H1 (cell line): Measurements from ENCODE around the gene RGS13. TPM values are rescaled to one million over a fixed set of nuclear protein-coding genes. Genes with fewer than 3 reads are reported as not detected.
A peak's percentile ranks its signal among the peaks of the same experiment; 100 is the strongest.

Experiments
- CTCF ChIA-PET: fragments of 300-600 bp; sonication (Branson Sonifier 250); formaldehyde crosslinking; loops from one replicate; lab custom pipeline; 2021; ENCODE audit not compliant: partially characterized antibody; lab: Charles Lee
- POLR2A ChIA-PET: fragments of 300-600 bp; sonication (Branson Sonifier 250); formaldehyde crosslinking; loops from one replicate; lab custom pipeline; 2021; ENCODE audit warnings: inconsistent platforms; ENCODE audit not compliant: partially characterized antibody; lab: Charles Lee
- DNase-seq, 2 experiments: peaks; one replicate each; pipeline versions ENCODE4 v3.0.0 to v3.0.0-alpha.2; 2010 to 2022; ENCODE audit warnings: low spot score in 2 of 2, low read depth in 1 of 2, mixed read lengths in 1 of 2
- FAIRE-seq: peaks from 2 replicates; lab custom pipeline; 2011; peaks lifted over from hg19 to GRCh38; lab: Jason Lieb, UNC
- H2AFZ ChIP-seq: 2 replicates; pipeline ENCODE4 v1.8.1; 2012; ENCODE audit warnings: low read length, inconsistent platforms
- H2AK5ac ChIP-seq: 2 replicates; pipeline ENCODE4 v1.6.1; 2013; ENCODE audit warnings: low read depth, low read length
- H2BK120ac ChIP-seq: replicated peaks from 2 replicates; pipeline ENCODE3; 2013; ENCODE audit warnings: low read depth, low read length, inconsistent platforms
- H2BK12ac ChIP-seq: 2 replicates; pipeline ENCODE4 v1.6.1; 2013; ENCODE audit warnings: low read depth, low read length
- H2BK15ac ChIP-seq: 2 replicates; pipeline ENCODE4 v1.6.1; 2013; ENCODE audit warnings: low read length
- H2BK20ac ChIP-seq: 2 replicates; pipeline ENCODE4 v1.6.1; 2013; ENCODE audit warnings: low read length
- H2BK5ac ChIP-seq: 2 replicates; pipeline ENCODE4 v1.6.1; 2013; ENCODE audit warnings: low read depth, low read length
- H3K14ac ChIP-seq: 2 replicates; pipeline ENCODE4 v1.6.1; 2013; ENCODE audit warnings: inconsistent platforms; ENCODE audit not compliant: insufficient read length
- H3K18ac ChIP-seq: 2 replicates; pipeline ENCODE4 v1.6.1; 2013; ENCODE audit warnings: low read length; ENCODE audit errors: extremely low read depth
- H3K23ac ChIP-seq: 2 replicates; pipeline ENCODE4 v1.6.1; 2013; ENCODE audit warnings: inconsistent platforms; ENCODE audit not compliant: insufficient read length
- H3K23me2 ChIP-seq: 2 replicates; pipeline ENCODE4 v1.6.1; 2013; ENCODE audit warnings: low read depth, low read length
- H3K27ac ChIP-seq: 2 replicates; pipeline ENCODE4 v1.6.1; 2011; ENCODE audit warnings: low read depth, low read length, inconsistent platforms
- H3K27me3 ChIP-seq, 4 experiments: replicated peaks in 1 of 4; 1 replicate in 1 of 4; 2 replicates in 3 of 4; pipeline versions ENCODE4 v1.6.1 to v1.8.1; 2011 to 2013; ENCODE audit warnings: low read length in 3 of 4, mild to moderate bottlenecking in 3 of 4, inconsistent platforms in 2 of 4, mixed read lengths in 2 of 4, moderate library complexity in 1 of 4; ENCODE audit not compliant: control insufficient read depth in 3 of 4, insufficient read depth in 3 of 4; ENCODE audit errors: extremely low read depth in 1 of 4
- H3K36me3 ChIP-seq, 4 experiments: 2 replicates each; pipeline versions ENCODE4 v1.6.1 to v1.8.1; 2011 to 2013; ENCODE audit warnings: mild to moderate bottlenecking in 4 of 4, low read length in 3 of 4, moderate library complexity in 2 of 4, control low read depth in 1 of 4, inconsistent platforms in 1 of 4; ENCODE audit not compliant: insufficient read depth in 4 of 4, control insufficient read depth in 2 of 4
- H3K4ac ChIP-seq: replicated peaks from 2 replicates; pipeline ENCODE3; 2013; ENCODE audit warnings: low read length, low read depth, mixed read lengths, inconsistent platforms; ENCODE audit not compliant: insufficient read length
- H3K4me1 ChIP-seq, 4 experiments: replicated peaks in 1 of 4; 1 replicate in 1 of 4; 2 replicates in 3 of 4; pipeline versions ENCODE4 v1.6.1 to v1.8.1; 2011 to 2013; ENCODE audit warnings: low read length in 3 of 4, inconsistent platforms in 2 of 4, mixed read lengths in 1 of 4; ENCODE audit not compliant: insufficient read depth in 4 of 4, control insufficient read depth in 3 of 4
- H3K4me2 ChIP-seq, 2 experiments: 2 replicates each; pipeline versions ENCODE4 v1.6.1 to v1.8.1; 2011 to 2013; ENCODE audit warnings: low read depth in 2 of 2, low read length in 2 of 2, control low read depth in 1 of 2, inconsistent platforms in 1 of 2, mild to moderate bottlenecking in 1 of 2; ENCODE audit not compliant: insufficient read depth in 1 of 2
- H3K4me3 ChIP-seq, 4 experiments: fragments of 200-600, 300-600 bp in 1 of 4; sonication (generic), shearing (Covaris generic), sonication (Bioruptor Twin) in 1 of 4; 2 replicates each; pipeline versions ENCODE4 v1.5.1 to v1.8.1; 2011 to 2016; ENCODE audit warnings: low read length in 4 of 4, low read depth in 3 of 4, control low read depth in 2 of 4, inconsistent platforms in 2 of 4, mild to moderate bottlenecking in 2 of 4, mixed read lengths in 1 of 4, moderate library complexity in 1 of 4; ENCODE audit not compliant: insufficient read depth in 2 of 4; ENCODE audit errors: extremely low read depth in 1 of 4
- H3K56ac ChIP-seq: replicated peaks from 2 replicates; pipeline ENCODE3; 2013; ENCODE audit warnings: low read depth, mild to moderate bottlenecking, mixed read lengths, low read length, inconsistent platforms; ENCODE audit not compliant: insufficient read length
- H3K79me1 ChIP-seq: 2 replicates; pipeline ENCODE4 v1.6.1; 2013; ENCODE audit warnings: low read depth, low read length, control low read depth
- H3K79me2 ChIP-seq, 2 experiments: 2 replicates each; pipeline versions ENCODE4 v1.6.1 to v1.8.1; 2012 to 2013; ENCODE audit warnings: low read length in 2 of 2, mild to moderate bottlenecking in 2 of 2, inconsistent platforms in 1 of 2; ENCODE audit not compliant: insufficient read depth in 2 of 2, control insufficient read depth in 1 of 2
- H3K9ac ChIP-seq, 4 experiments: replicated peaks in 1 of 4; 1 replicate in 1 of 4; 2 replicates in 3 of 4; pipeline versions ENCODE4 v1.6.1 to v1.8.1; 2011 to 2013; ENCODE audit warnings: low read depth in 3 of 4, low read length in 3 of 4, control low read depth in 2 of 4, mild to moderate bottlenecking in 2 of 4, moderate library complexity in 2 of 4, inconsistent platforms in 1 of 4; ENCODE audit errors: extremely low read depth in 1 of 4
- H3K9me3 ChIP-seq, 2 experiments: 2 replicates each; pipeline versions ENCODE4 v1.6.1 to v1.8.1; 2012 to 2013; ENCODE audit warnings: mild to moderate bottlenecking in 2 of 2, moderate library complexity in 2 of 2, control low read depth in 1 of 2, inconsistent platforms in 1 of 2, low read depth in 1 of 2, low read length in 1 of 2, mixed read lengths in 1 of 2; ENCODE audit not compliant: insufficient read depth in 2 of 2
- H4K20me1 ChIP-seq, 2 experiments: replicated peaks in 1 of 2; 2 replicates each; pipeline versions ENCODE3 to v1.8.1; 2011 to 2013; ENCODE audit warnings: inconsistent platforms in 2 of 2, low read length in 2 of 2, mild to moderate bottlenecking in 1 of 2; ENCODE audit not compliant: insufficient read depth in 2 of 2, control insufficient read depth in 1 of 2
- H4K5ac ChIP-seq: 2 replicates; pipeline ENCODE4 v1.6.1; 2013; ENCODE audit warnings: low read length, low read depth, mixed read lengths, inconsistent platforms; ENCODE audit not compliant: insufficient read length
- H4K8ac ChIP-seq: 2 replicates; pipeline ENCODE4 v1.8.0; 2013; ENCODE audit warnings: mild to moderate bottlenecking, moderate library complexity, low read length, inconsistent platforms; ENCODE audit not compliant: insufficient read depth; ENCODE audit errors: extremely low read depth
- H4K91ac ChIP-seq: replicated peaks from 2 replicates; pipeline ENCODE3; 2013; ENCODE audit warnings: low read length, mixed read lengths, inconsistent platforms; ENCODE audit not compliant: insufficient read length
- CBX8 ChIP-seq: fragments of 300-800, 300-1000 bp; sonication (generic); IDR thresholded peaks from 2 replicates; pipeline ENCODE4 v1.7.1; 2016; ENCODE audit warnings: low read depth, low read length, borderline replicate concordance
- CEBPB ChIP-seq: IDR thresholded peaks from 2 replicates; pipeline ENCODE4 v1.6.1; 2012; ENCODE audit warnings: low read depth, low read length
- CHD1 ChIP-seq: IDR thresholded peaks from 2 replicates; pipeline ENCODE4 v1.6.1; 2012; ENCODE audit warnings: low read depth, low read length, improper control_type of control experiment
- E2F6 ChIP-seq: IDR thresholded peaks from 2 replicates; pipeline ENCODE4 v1.6.1; 2012; ENCODE audit warnings: inconsistent platforms
- EP300 ChIP-seq, 2 experiments: IDR thresholded peaks; 1 replicate in 1 of 2; 2 replicates in 1 of 2; pipeline ENCODE4 v1.6.1; 2011 to 2012; ENCODE audit warnings: low read depth in 2 of 2, low read length in 2 of 2, mild to moderate bottlenecking in 2 of 2, borderline replicate concordance in 1 of 2, inconsistent platforms in 1 of 2, moderate library complexity in 1 of 2
- JUND ChIP-seq: IDR thresholded peaks from 2 replicates; pipeline ENCODE4 v1.6.1; 2011; ENCODE audit warnings: mild to moderate bottlenecking, improper control_type of control experiment, low read length
- KDM5A ChIP-seq: fragments of 200-600 bp; IDR thresholded peaks from 2 replicates; pipeline ENCODE4 v1.7.1; 2012; ENCODE audit warnings: mild to moderate bottlenecking, low read length, inconsistent platforms, mixed read lengths
- MAFK ChIP-seq: IDR thresholded peaks from 2 replicates; pipeline ENCODE4 v1.6.1; 2012; ENCODE audit warnings: low read depth, mild to moderate bottlenecking, improper control_type of control experiment, low read length
- MAX ChIP-seq: IDR thresholded peaks from 2 replicates; pipeline ENCODE4 v1.6.1; 2012; ENCODE audit warnings: inconsistent platforms
- POU5F1 ChIP-seq: IDR thresholded peaks from 2 replicates; pipeline ENCODE4 v1.6.1; 2011; ENCODE audit warnings: low read depth, mild to moderate bottlenecking, low read length, moderate library complexity
- SRF ChIP-seq: IDR thresholded peaks from 2 replicates; pipeline ENCODE4 v1.6.1; 2011; ENCODE audit warnings: mild to moderate bottlenecking, low read depth, low read length, moderate library complexity
- SUZ12 ChIP-seq: fragments of 200-600 bp; sonication (generic); IDR thresholded peaks from 2 replicates; pipeline ENCODE4 v1.6.1; 2012; ENCODE audit warnings: mild to moderate bottlenecking, inconsistent platforms, low read length, moderate library complexity, mixed read lengths
- USF2 ChIP-seq: IDR thresholded peaks from 2 replicates; pipeline ENCODE4 v1.6.1; 2011; ENCODE audit warnings: low read length, improper control_type of control experiment
- WGBS, 2 experiments: shearing (Covaris generic) in 1 of 2; methylation state at CpG; one replicate each; pipeline versions ENCODE4 v1.1.6 to v1.1.7; 2013 to 2015; ENCODE audit warnings: low lambda C conversion rate in 2 of 2, mixed read lengths in 2 of 2, inconsistent platforms in 1 of 2, low coverage in 1 of 2, missing lambda C conversion rate in 1 of 2; ENCODE audit not compliant: insufficient replicate concordance in 2 of 2, insufficient coverage in 1 of 2, insufficient read length in 1 of 2; ENCODE audit errors: extremely low coverage in 1 of 2, missing lambda C conversion rate in 1 of 2; 5-methylcytosine and 5-hydroxymethylcytosine counted together
- polyA plus RNA-seq, 7 experiments: library from polyadenylated mRNA; depleted of rRNA in 3 of 7; stranded (reverse) in 5 of 7; unstranded in 2 of 7; fragments of >200 nt in 5 of 7; fragments of 200-250 nt in 2 of 7; gene quantifications; 1 replicate in 5 of 7; 2 replicates in 1 of 7; 4 replicates in 1 of 7; pipeline versions ENCODE4 v1.2.1 to v1.2.3, GENCODE V29; 2011 to 2013; ENCODE audit warnings: missing spikeins in 2 of 7, mixed read lengths in 2 of 7
- total RNA-seq: library from RNA; stranded (reverse); fragmentation: NEBNext Ultra II Directional; extraction: Animal tissue kit (Norgen Biotek cat#: 25700); gene quantifications from 2 replicates; pipeline ENCODE4 v1.2.1, GENCODE V29; 2021

The RGS13 gene
- total and polyA plus RNA-seq, 2 of the 8 experiments (the other 6 are each of a cell fraction or from before 2014, with no cell fraction given), result not detected

GRCh38 chr1:192627901-192628300, 8.0 kb upstream of the RGS13 start:
- H4K5ac ChIP-seq, result no peak overlapping the region
- POLR2A ChIA-PET, result no interaction called here
- H4K8ac ChIP-seq, result no peak overlapping the region
- no peak overlapping the region for H3K23ac ChIP-seq
- no peak overlapping the region for H3K4me3 ChIP-seq
- H3K79me2 ChIP-seq, result no peaks in the 10 kb centered on the region
- H3K23me2 ChIP-seq, result no peaks in the 10 kb centered on the region
- H3K56ac ChIP-seq, result no peak overlapping the region
- no peak overlapping the region for H2AFZ ChIP-seq
- H4K20me1 ChIP-seq, result no peaks in the 10 kb centered on the region
- WGBS, 2 experiments, result 87% methylated on average over 5 of the region's 5 CpGs; no CpG with 5 or more reads in 1 of the 2 experiments
- H3K4me1 ChIP-seq, result no peaks in the 10 kb centered on the region
- H3K4ac ChIP-seq, result no peak overlapping the region
- no peak for FAIRE-seq
- H3K4me2 ChIP-seq, result no peak overlapping the region
- CTCF ChIA-PET, result interaction anchor here (1.1 to 1.6 kb wide), 5 partner anchors 17 to 314 kb away, joined by 3 to 8 read pairs (median 4); no protein-coding TSS in a partner anchor
- no peak overlapping the region for H3K18ac ChIP-seq
- no peak overlapping the region for H4K91ac ChIP-seq
- H3K27me3 ChIP-seq, result no peaks in the 10 kb centered on the region
- no peak overlapping the region for H2BK12ac ChIP-seq
- H2BK20ac ChIP-seq, result no peak overlapping the region
- H3K9me3 ChIP-seq, result no peaks in the 10 kb centered on the region
- H2BK5ac ChIP-seq, result no peak overlapping the region
- H3K27ac ChIP-seq, result no peak overlapping the region
- no peak overlapping the region for H3K14ac ChIP-seq
- H2BK120ac ChIP-seq, result no peak overlapping the region
- H3K9ac ChIP-seq, result peak overlapping the region in 1 of 4 experiments; percentile 9; a peak in 1 of 7 replicates
- no peak overlapping the region for H2AK5ac ChIP-seq
- DNase-seq, result no peak
- H2BK15ac ChIP-seq, result no peak overlapping the region
- H3K79me1 ChIP-seq, result no peaks in the 10 kb centered on the region
- no peaks in the 10 kb centered on the region for H3K36me3 ChIP-seq
- no peak for TF ChIP-seq POU5F1
- no peak for TF ChIP-seq E2F6
- no peak for TF ChIP-seq KDM5A
- no peak for TF ChIP-seq CHD1
- no peak for TF ChIP-seq CEBPB
- TF ChIP-seq USF2, result no peak
- TF ChIP-seq SUZ12, result no peak
- no peak for TF ChIP-seq MAX
- TF ChIP-seq CBX8, result no peak
- no peak for TF ChIP-seq SRF
- TF ChIP-seq JUND, result no peak
- TF ChIP-seq EP300 (IDR thresholded peaks at IDR 0.05; ENCODE audit: borderline replicate concordance in 1 of 2, low read depth in 2 of 2, low read length in 2 of 2), result no peak
- TF ChIP-seq MAFK, result no peak
